Caco-2 (cell line): ENCODE results near the gene ARHGAP15. TPM values are rescaled to one million over a fixed set of nuclear protein-coding genes. Genes with fewer than 3 reads are reported as not detected.

ENCODE experiments used
- BruUV-seq: library from RNA; stranded (reverse); fragments of 400-500 nt; replicated peaks from 2 replicates; lab custom pipeline; 2021; lab: Mats Ljungman, UMichigan
- CTCF ChIA-PET: fragments of 300-600 bp; sonication (Branson Sonifier 250); formaldehyde crosslinking; loops from one replicate; lab custom pipeline; 2022; ENCODE audit warnings: antibody characterized with exemption; lab: Charles Lee
- POLR2A ChIA-PET: fragments of 300-600 bp; sonication (Branson Sonifier 250); formaldehyde crosslinking; loops from one replicate; lab custom pipeline; 2022; ENCODE audit warnings: antibody characterized with exemption; lab: Charles Lee
- DNase-seq, 2 experiments: peaks; one replicate each; pipeline versions ENCODE4 v3.0.0 to v3.0.0-alpha.2; 2020 to 2022
- H3K27me3 ChIP-seq: replicated peaks from 2 replicates; pipeline ENCODE4 v1.6.0; 2011; ENCODE audit warnings: low read length; ENCODE audit not compliant: control insufficient read depth, insufficient read depth
- H3K36me3 ChIP-seq: 2 replicates; pipeline ENCODE4 v1.5.1; 2011; ENCODE audit warnings: low read length; ENCODE audit not compliant: control insufficient read depth, insufficient read depth
- H3K4me1 ChIP-seq: fragments of 250-450 bp; sonication (Bioruptor Pico); 2 replicates; pipeline ENCODE4 v1.5.1; 2020; ENCODE audit warnings: mild to moderate bottlenecking
- H3K4me3 ChIP-seq: 2 replicates; pipeline ENCODE4 v1.5.1; 2011; ENCODE audit warnings: low read depth, mild to moderate bottlenecking, control low read depth, low read length
- H3K9me3 ChIP-seq: fragments of 250-450 bp; sonication (Bioruptor Pico); 2 replicates; pipeline ENCODE4 v1.5.1; 2020; ENCODE audit warnings: mild to moderate bottlenecking, moderate library complexity
- H3K27ac Mint-ChIP-seq: one replicate; pipeline ENCODE4 v1.8.0; 2022; ENCODE audit warnings: mixed read lengths; ENCODE audit not compliant: unreplicated experiment
- H3K27me3 Mint-ChIP-seq: one replicate; pipeline ENCODE4 v1.8.0; 2022; ENCODE audit warnings: mixed read lengths; ENCODE audit not compliant: insufficient read depth, unreplicated experiment
- H3K36me3 Mint-ChIP-seq: one replicate; pipeline ENCODE4 v1.8.0; 2022; ENCODE audit warnings: mild to moderate bottlenecking, mixed read lengths; ENCODE audit not compliant: insufficient read depth, unreplicated experiment
- H3K4me1 Mint-ChIP-seq: one replicate; pipeline ENCODE4 v1.8.0; 2022; ENCODE audit warnings: low read depth, mixed read lengths; ENCODE audit not compliant: unreplicated experiment
- H3K4me3 Mint-ChIP-seq: one replicate; pipeline ENCODE4 v1.8.0; 2022; ENCODE audit warnings: mild to moderate bottlenecking, moderate library complexity, mixed read lengths; ENCODE audit not compliant: unreplicated experiment
- H3K9me3 Mint-ChIP-seq: one replicate; pipeline ENCODE4 v1.8.0; 2022; ENCODE audit warnings: mixed read lengths; ENCODE audit not compliant: unreplicated experiment
- intact Hi-C: fragments of 100-400 bp; cut with micrococcal nuclease; formaldehyde crosslinking; loops from one replicate; pipeline ENCODE4 v1.10.0; 2022; ENCODE audit not compliant: unreplicated experiment
- total RNA-seq: library from RNA; stranded (reverse); gene quantifications from 2 replicates; pipeline ENCODE4 v1.2.3, GENCODE V29; 2022
- TF ChIP-seq, protein P1 (sequence below), 2 experiments: fragments of 200-600 bp in 1 of 2; IDR thresholded peaks; 1 replicate in 1 of 2; 2 replicates in 1 of 2; pipeline versions ENCODE4 v1.5.1 to v1.8.0; 2011 to 2022; ENCODE audit warnings: antibody characterized with exemption in 1 of 2, control low read depth in 1 of 2, inconsistent platforms in 1 of 2, low read depth in 1 of 2, low read length in 1 of 2, mild to moderate bottlenecking in 1 of 2, moderate library complexity in 1 of 2; ENCODE audit not compliant: insufficient read depth in 1 of 2, severe bottlenecking in 1 of 2, unreplicated experiment in 1 of 2

ARHGAP15 gene
- total RNA-seq, 1 experiment from 2014 or later: not detected

DNA sequence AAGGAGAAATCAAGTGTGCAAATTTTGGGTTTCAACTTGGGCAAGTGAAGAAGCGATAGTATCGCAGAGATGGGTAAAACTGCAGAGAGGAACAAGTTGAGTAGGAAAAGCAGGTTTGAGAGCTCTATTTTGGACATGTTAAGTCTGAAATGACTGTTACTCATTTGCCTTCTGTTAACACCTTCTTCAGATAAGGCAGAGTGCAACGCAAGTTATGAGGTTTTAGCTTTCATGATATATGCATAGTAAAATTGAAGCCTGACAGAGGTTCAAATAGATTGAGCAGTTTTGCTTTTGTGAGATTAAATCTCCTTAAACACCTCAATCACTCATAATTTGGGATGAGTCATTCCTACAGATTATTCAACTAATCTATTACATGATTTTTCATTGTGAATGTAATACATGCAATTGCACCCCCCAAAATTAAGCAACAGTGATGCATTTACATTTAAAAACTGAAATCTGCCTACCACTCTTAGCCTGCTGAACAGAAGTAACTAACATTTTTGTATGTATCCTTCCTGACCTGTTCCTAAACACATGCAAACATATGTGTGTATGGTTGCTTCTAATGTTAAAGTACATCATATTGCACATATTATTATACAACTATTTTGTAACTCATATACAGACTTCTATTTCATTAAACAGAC is 575.4 kb downstream of the ARHGAP15 start:
- intact Hi-C loops: no loop called here
- CTCF ChIA-PET: no interaction called here
- no peak for DNase-seq
- Mint-ChIP-seq H3K4me3 (no peak overlapping the region), H3K27me3 (no peaks in the 10 kb centered on the region), H3K36me3 (no peaks in the 10 kb centered on the region), H3K9me3 (peaks cover 22% of the 10 kb centered on the region), H3K4me1 (peaks cover 22% of the 10 kb centered on the region), H3K27ac (no peak overlapping the region)
- BruUV-seq: no TSS peak
- TF ChIP-seq, protein P1, sequence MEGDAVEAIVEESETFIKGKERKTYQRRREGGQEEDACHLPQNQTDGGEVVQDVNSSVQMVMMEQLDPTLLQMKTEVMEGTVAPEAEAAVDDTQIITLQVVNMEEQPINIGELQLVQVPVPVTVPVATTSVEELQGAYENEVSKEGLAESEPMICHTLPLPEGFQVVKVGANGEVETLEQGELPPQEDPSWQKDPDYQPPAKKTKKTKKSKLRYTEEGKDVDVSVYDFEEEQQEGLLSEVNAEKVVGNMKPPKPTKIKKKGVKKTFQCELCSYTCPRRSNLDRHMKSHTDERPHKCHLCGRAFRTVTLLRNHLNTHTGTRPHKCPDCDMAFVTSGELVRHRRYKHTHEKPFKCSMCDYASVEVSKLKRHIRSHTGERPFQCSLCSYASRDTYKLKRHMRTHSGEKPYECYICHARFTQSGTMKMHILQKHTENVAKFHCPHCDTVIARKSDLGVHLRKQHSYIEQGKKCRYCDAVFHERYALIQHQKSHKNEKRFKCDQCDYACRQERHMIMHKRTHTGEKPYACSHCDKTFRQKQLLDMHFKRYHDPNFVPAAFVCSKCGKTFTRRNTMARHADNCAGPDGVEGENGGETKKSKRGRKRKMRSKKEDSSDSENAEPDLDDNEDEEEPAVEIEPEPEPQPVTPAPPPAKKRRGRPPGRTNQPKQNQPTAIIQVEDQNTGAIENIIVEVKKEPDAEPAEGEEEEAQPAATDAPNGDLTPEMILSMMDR (IDR thresholded peaks at IDR 0.05; ENCODE audit: insufficient read depth in 1 of 2, low read depth in 1 of 2, low read length in 1 of 2, severe bottlenecking in 1 of 2, unreplicated experiment in 1 of 2): no peak
- POLR2A ChIA-PET: no interaction called here
- H3K27me3 ChIP-seq: no peaks in the 10 kb centered on the region
- H3K4me3 ChIP-seq: no peak overlapping the region
- H3K36me3 ChIP-seq: no peaks in the 10 kb centered on the region
- H3K4me1 ChIP-seq: peaks cover 17% of the 10 kb centered on the region
- H3K9me3 ChIP-seq: no peaks in the 10 kb centered on the region

DNA sequence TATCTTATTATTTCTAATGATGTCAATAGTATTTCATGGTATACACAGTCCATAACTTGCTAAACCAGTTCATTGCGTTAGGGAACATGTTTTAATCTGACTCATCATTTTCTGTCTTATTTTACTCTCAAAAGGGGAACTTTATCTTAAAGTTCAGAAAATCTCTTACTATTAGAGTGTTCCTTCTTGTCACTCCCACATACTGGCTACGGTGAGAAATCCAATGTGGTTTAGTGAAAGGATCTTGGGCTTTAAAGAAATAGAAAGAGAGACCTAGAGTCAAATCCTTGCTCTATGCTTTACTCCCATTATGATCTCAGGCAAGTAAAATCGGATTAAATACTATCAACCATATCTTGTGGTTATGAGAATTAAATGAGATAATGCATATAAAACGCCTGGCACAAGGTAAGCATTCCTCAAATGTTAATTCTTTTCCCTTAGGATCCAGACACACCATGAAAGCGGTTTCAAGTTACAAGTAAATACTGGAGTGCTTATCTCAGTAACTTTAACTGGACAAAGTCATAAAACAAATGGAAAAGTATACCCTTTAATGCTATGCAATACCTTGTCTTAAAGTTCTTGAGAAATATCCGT is 576.0 kb downstream of the ARHGAP15 start:
- Histone ChIP-seq H3K9me3 (peaks cover under 1% of the 10 kb centered on the region; the same call in 1 of the 2 replicates), H3K36me3 (no peaks in the 10 kb centered on the region), H3K4me1 (peaks cover 17% of the 10 kb centered on the region), H3K4me3 (no peak overlapping the region), H3K27me3 (no peaks in the 10 kb centered on the region)
- Mint-ChIP-seq H3K4me3 (no peak overlapping the region), H3K9me3 (peaks cover 22% of the 10 kb centered on the region), H3K36me3 (no peaks in the 10 kb centered on the region), H3K27ac (no peak overlapping the region), H3K27me3 (no peaks in the 10 kb centered on the region), H3K4me1 (peaks cover 22% of the 10 kb centered on the region)
- no TSS peak for BruUV-seq
- ChIA-PET POLR2A (no interaction called here), CTCF (no interaction called here)
- TF ChIP-seq, protein P1 (IDR thresholded peaks at IDR 0.05; ENCODE audit: insufficient read depth in 1 of 2, low read depth in 1 of 2, low read length in 1 of 2, severe bottlenecking in 1 of 2, unreplicated experiment in 1 of 2): no peak
- no peak for DNase-seq
- intact Hi-C loops: no loop called here

DNA sequence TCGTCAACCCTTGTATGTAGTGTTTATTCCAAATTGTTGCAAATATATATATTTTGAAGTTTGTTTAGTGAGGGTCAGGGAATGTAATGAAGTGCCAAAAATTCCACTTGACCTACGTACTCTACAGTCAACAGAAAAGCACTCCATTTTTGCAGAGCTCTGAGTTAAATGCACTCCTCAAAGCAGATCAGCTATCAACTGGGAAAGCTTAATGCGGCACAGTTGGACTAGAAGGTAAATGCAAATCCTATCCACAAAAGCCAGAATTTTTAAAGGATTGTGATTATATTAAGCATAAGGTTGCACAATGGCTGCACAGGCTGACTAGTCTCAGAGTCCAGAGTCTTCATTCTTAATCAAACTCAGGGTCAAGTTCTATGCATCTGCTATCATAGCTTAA is 577.1 kb downstream of the ARHGAP15 start:
- H3K9me3 ChIP-seq: peaks cover 6% of the 10 kb centered on the region
- H3K4me1 Mint-ChIP-seq: peaks cover 22% of the 10 kb centered on the region
- no peaks in the 10 kb centered on the region for H3K36me3 ChIP-seq
- H3K27me3 Mint-ChIP-seq: no peaks in the 10 kb centered on the region
- POLR2A ChIA-PET: no interaction called here
- BruUV-seq: no TSS peak
- H3K27me3 ChIP-seq: no peaks in the 10 kb centered on the region
- CTCF ChIA-PET: no interaction called here
- intact Hi-C loops: no loop called here
- no peak overlapping the region for H3K27ac Mint-ChIP-seq
- no peak overlapping the region for H3K4me3 Mint-ChIP-seq
- no peak overlapping the region for H3K4me3 ChIP-seq
- peaks cover 17% of the 10 kb centered on the region for H3K4me1 ChIP-seq
- TF ChIP-seq, protein P1 (IDR thresholded peaks at IDR 0.05; ENCODE audit: insufficient read depth in 1 of 2, low read depth in 1 of 2, low read length in 1 of 2, severe bottlenecking in 1 of 2, unreplicated experiment in 1 of 2): no peak
- H3K9me3 Mint-ChIP-seq: peaks cover 28% of the 10 kb centered on the region
- no peak for DNase-seq
- H3K36me3 Mint-ChIP-seq: no peaks in the 10 kb centered on the region
